GM12872 (cell line): ENCODE results near the gene TBC1D22B.

Source experiments
- TF ChIP-seq, protein P1 (sequence below): IDR thresholded peaks from 3 replicates; pipeline ENCODE4 v1.5.1; 2011; ENCODE audit warnings: low read depth, mild to moderate bottlenecking, low read length, moderate library complexity; ENCODE audit not compliant: insufficient read depth

The TBC1D22B gene

DNA sequence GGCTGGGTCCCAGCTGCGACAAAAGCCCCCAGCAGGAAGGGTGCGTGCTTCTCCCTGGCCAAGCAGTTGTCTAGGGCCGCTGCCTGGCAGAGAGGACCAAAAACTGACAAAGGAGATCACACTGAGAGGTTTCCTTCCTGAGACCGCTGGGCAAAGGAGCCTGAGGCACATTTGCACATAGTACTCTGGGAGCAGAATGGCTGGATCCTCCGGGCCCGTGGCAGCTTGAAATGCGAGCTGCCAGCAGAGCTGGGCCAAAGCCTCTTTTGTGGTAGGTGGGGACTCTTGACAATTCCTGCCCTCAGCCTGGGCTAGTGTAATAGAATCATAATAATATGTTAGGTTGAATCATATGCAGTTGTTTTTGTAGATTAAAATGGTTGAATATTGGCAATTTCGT is 63.1 kb downstream of the TBC1D22B start:
- TF ChIP-seq, protein P1, sequence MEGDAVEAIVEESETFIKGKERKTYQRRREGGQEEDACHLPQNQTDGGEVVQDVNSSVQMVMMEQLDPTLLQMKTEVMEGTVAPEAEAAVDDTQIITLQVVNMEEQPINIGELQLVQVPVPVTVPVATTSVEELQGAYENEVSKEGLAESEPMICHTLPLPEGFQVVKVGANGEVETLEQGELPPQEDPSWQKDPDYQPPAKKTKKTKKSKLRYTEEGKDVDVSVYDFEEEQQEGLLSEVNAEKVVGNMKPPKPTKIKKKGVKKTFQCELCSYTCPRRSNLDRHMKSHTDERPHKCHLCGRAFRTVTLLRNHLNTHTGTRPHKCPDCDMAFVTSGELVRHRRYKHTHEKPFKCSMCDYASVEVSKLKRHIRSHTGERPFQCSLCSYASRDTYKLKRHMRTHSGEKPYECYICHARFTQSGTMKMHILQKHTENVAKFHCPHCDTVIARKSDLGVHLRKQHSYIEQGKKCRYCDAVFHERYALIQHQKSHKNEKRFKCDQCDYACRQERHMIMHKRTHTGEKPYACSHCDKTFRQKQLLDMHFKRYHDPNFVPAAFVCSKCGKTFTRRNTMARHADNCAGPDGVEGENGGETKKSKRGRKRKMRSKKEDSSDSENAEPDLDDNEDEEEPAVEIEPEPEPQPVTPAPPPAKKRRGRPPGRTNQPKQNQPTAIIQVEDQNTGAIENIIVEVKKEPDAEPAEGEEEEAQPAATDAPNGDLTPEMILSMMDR: no peak

DNA sequence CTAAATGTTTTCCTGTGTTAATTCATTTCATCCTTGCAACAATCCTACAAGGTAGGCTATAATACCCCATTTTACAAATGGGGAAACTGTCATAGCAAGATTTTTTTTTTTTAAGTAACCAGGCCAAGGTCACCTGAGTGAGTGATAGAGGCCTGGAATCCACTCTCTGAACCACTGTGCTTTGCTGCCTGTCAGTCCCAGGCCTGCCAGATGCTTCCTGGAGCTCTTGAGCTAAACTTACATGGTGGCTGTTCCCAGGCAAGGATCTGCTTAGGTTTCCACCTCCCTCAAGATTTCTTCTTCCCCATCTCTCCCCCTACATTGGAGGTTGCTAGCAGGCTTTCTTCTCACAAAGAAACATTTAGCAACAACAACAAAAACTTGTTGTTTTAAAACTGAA is 63.5 kb downstream of the TBC1D22B start:
- TF ChIP-seq, protein P1: no peak

DNA sequence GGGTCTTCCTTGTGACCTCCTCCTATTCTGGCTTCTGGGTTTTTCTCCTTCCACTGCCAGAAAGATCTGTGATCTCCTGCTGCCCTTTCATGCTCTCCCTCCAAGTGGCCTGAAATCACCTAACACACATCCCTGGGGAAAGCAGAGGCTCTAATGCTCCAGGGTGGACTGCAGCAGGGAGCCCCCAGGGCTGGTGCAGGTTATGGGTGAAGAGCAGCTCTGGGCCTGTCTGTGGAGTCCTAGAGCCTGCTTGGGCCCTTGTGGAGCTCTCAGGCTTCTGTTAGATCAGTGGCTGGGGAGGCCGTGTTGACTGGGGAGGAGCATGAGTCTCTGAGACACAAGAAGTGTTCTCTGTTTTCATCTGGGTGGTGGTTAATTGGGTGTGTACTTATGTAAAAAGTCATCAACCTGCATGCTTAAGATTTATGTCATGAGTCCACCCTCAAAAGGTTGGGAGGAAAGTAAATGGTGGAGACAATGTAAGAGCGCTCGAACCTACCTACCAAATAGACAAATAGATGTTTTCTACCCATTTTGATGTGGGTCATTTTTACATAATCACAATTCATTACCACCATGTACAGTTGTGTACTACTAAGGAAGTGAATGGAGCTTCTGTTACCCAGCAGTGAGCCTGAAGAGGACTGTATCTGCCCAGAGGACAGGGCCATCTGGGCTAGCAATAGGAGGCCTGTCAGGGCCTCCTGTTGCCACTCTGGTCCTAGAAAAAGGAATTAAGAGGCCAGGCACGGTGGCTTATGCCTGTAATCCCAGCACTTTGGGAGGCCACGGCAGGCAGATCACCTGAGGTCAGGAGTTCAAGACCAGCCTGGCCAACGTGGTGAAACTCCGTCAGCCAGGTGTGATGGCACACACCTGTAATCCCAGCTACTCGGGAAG is 64.2 kb downstream of the TBC1D22B start:
- TF ChIP-seq, protein P1: no peak

DNA sequence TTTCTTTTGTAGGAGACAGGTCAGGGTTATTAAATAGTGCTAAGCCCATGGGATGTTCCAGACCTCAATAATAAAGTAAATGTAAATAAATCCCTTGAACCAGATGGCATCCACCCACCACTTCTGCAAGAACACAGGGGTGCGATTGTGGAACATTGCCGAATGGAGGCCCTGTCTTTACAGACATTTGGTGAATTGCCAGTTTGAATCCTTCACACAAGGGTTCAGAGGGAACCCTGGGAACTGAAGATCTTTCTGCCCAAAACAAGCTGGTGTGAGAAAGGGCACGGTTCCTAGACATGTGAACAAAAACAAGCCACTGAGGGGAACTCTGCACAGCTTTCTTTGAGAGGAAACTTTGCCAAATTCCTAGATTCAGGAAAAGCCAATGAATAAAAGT is 66.0 kb downstream of the TBC1D22B start:
- TF ChIP-seq, protein P1: no peak

DNA sequence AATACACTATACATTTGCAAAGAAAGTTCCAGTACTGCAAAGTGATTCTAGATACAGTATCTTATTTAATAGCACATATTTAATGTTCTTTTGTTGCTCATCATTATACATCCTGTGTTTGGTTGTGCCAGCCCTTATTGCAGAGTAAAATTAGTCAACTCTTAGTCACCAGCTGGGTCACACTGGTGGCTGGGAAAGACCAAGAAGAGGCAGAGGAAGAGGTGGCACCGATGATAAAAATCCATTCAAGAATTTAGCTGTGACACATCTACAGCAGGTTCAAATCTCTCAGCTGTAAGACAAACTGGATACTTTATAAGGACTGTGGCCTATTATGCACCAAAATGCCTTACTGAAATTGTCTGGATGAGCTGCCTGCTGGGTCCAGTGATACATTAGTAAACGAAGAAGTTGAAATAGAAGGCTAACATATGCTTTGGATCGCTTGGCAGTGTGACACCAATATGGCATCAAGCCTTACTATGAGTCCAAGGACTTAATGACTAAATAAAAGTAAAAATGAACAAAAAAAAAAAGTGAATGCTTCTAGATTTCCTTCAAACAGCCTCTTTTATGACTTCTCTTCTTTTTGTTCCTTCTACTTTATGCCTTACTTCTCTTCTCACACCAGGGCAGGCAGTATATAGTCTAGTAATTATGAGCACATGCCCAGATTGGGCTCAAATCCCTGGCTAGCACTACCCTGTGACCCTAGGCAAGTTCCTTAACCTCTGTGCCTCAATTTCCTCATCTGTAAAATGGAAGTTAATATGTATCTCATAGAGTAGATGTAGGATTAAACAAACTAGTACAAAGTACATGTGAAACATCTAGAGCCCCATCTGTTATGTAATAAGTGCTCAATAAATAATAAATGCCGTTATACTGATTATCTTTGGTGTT is 66.8 kb downstream of the TBC1D22B start:
- TF ChIP-seq, protein P1: no peak

DNA sequence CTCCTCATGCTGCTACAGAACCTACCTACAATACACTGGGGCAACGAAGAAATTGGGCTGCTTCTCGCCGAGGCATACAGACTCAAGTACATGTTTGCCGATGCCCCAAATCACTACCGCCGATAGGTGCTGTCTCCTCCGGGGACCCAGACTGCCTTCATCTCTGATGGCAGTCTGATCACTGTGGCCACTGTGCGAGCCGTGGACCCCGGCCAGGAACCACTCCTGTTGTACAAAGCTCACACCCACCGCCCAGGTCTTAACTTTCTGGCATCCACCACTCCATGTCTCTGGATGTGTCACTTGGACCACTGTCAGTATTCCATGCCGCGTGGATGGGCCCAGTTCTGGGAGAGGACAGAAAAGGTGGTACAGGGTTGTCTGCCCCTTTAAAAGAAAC is 73.5 kb downstream of the TBC1D22B start:
- TF ChIP-seq, protein P1: no peak

DNA sequence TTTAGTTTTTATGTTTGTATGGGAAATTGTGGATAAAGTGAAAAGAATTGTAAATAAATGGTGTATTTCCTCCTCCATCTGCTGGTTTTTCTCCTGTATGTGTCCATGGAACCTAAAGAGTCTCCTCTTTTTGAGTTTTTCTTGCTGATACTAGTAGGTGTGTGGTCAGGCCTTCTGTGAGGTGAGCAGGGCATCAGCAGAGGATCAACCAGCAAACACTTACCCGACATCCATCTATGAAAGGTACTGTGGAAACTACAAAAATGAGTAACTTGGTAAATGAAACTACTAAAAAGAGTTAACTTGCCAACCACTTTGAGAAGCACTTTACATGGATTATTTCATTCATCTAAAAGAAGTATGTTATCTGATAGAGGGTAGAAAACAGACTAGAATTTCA is 75.3 kb downstream of the TBC1D22B start:
- TF ChIP-seq, protein P1: no peak
